OCI-LY3 (cell line): ENCODE results near the gene PAGE2B.

ENCODE experiments used
- H2AFZ ChIP-seq: fragments of 200-600, 300-600 bp; shearing (Covaris generic); 2 replicates; pipeline ENCODE4 v1.6.0; 2014; ENCODE audit warnings: antibody characterized with exemption, low read depth, low read length
- H3K27ac ChIP-seq: fragments of 200-600, 300-600 bp; sonication (generic); 2 replicates; pipeline ENCODE4 v1.5.1; 2014; ENCODE audit warnings: mild to moderate bottlenecking, low read length, moderate library complexity, mixed read lengths
- H3K27me3 ChIP-seq: fragments of 200-600, 300-600 bp; sonication (generic); 2 replicates; pipeline ENCODE4 v1.6.1; 2014; ENCODE audit warnings: low read depth, low read length, mixed read lengths
- H3K36me3 ChIP-seq: fragments of 200-600, 300-600 bp; sonication (generic); replicated peaks from 2 replicates; pipeline ENCODE3; 2014; ENCODE audit warnings: low read depth, low read length, mixed read lengths
- H3K4me1 ChIP-seq: fragments of 300-600, 200-600 bp; sonication (generic); 2 replicates; pipeline ENCODE4 v1.6.1; 2014; ENCODE audit warnings: low read length, mixed read lengths
- H3K4me2 ChIP-seq: fragments of 200-600, 300-600 bp; sonication (generic); 2 replicates; pipeline ENCODE4 v1.6.1; 2014; ENCODE audit warnings: low read length, mixed read lengths
- H3K4me3 ChIP-seq: fragments of 300-600, 200-600 bp; sonication (generic); 2 replicates; pipeline ENCODE4 v1.5.1; 2014; ENCODE audit warnings: antibody characterized with exemption, mild to moderate bottlenecking, low read length, moderate library complexity
- H3K79me2 ChIP-seq: fragments of 300-600, 200-600 bp; shearing (Covaris generic); 2 replicates; pipeline ENCODE4 v1.6.1; 2014; ENCODE audit warnings: mild to moderate bottlenecking, low read length, mixed read lengths
- H3K9ac ChIP-seq: fragments of 300-600, 200-600 bp; shearing (Covaris generic); 2 replicates; pipeline ENCODE4 v1.6.0; 2014; ENCODE audit warnings: mild to moderate bottlenecking, low read length, moderate library complexity
- H3K9me3 ChIP-seq: fragments of 200-600, 300-600 bp; shearing (Covaris generic); 2 replicates; pipeline ENCODE4 v1.6.1; 2014; ENCODE audit warnings: low read length, mixed read lengths; ENCODE audit not compliant: insufficient read depth
- H4K20me1 ChIP-seq: fragments of 200-600, 300-600 bp; sonication (generic); 2 replicates; pipeline ENCODE4 v1.6.1; 2016; ENCODE audit warnings: low read length, mixed read lengths; ENCODE audit not compliant: insufficient read depth
- EZH2phosphoT487 ChIP-seq: fragments of 200-600 bp; shearing (Covaris generic); IDR thresholded peaks from 2 replicates; pipeline ENCODE4 v1.6.1; 2018; ENCODE audit warnings: antibody characterized with exemption, mixed run types, low read depth
- TF ChIP-seq, protein P1 (sequence below): fragments of 200-600, 300-600 bp; sonication (generic); IDR thresholded peaks from 2 replicates; pipeline ENCODE4 v1.5.1; 2014; ENCODE audit warnings: antibody characterized with exemption, low read length, low read depth

The PAGE2B gene

GRCh38 chrX:55098691-55099090 lies 23.9 kb downstream of the PAGE2B start:
- no peak overlapping the region for H3K27ac ChIP-seq
- no peaks in the 10 kb centered on the region for H3K79me2 ChIP-seq
- no peak overlapping the region for H3K4me3 ChIP-seq
- no peaks in the 10 kb centered on the region for H3K27me3 ChIP-seq
- no peaks in the 10 kb centered on the region for H4K20me1 ChIP-seq
- TF ChIP-seq EZH2phosphoT487, result no peak
- TF ChIP-seq, protein P1, sequence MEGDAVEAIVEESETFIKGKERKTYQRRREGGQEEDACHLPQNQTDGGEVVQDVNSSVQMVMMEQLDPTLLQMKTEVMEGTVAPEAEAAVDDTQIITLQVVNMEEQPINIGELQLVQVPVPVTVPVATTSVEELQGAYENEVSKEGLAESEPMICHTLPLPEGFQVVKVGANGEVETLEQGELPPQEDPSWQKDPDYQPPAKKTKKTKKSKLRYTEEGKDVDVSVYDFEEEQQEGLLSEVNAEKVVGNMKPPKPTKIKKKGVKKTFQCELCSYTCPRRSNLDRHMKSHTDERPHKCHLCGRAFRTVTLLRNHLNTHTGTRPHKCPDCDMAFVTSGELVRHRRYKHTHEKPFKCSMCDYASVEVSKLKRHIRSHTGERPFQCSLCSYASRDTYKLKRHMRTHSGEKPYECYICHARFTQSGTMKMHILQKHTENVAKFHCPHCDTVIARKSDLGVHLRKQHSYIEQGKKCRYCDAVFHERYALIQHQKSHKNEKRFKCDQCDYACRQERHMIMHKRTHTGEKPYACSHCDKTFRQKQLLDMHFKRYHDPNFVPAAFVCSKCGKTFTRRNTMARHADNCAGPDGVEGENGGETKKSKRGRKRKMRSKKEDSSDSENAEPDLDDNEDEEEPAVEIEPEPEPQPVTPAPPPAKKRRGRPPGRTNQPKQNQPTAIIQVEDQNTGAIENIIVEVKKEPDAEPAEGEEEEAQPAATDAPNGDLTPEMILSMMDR, result no peak
- no peak overlapping the region for H2AFZ ChIP-seq
- H3K9me3 ChIP-seq, result no peaks in the 10 kb centered on the region
- H3K4me2 ChIP-seq, result no peak overlapping the region
- no peak overlapping the region for H3K9ac ChIP-seq
- H3K36me3 ChIP-seq, result no peaks in the 10 kb centered on the region
- no peaks in the 10 kb centered on the region for H3K4me1 ChIP-seq

GRCh38 chrX:55099162-55099561 lies 24.3 kb downstream of the PAGE2B start:
- H4K20me1 ChIP-seq, result no peaks in the 10 kb centered on the region
- TF ChIP-seq, protein P1, result no peak
- no peak for TF ChIP-seq EZH2phosphoT487
- H3K9me3 ChIP-seq, result no peaks in the 10 kb centered on the region
- no peaks in the 10 kb centered on the region for H3K36me3 ChIP-seq
- H3K79me2 ChIP-seq, result no peaks in the 10 kb centered on the region
- no peak overlapping the region for H2AFZ ChIP-seq
- H3K4me2 ChIP-seq, result no peak overlapping the region
- no peaks in the 10 kb centered on the region for H3K27me3 ChIP-seq
- no peak overlapping the region for H3K9ac ChIP-seq
- no peak overlapping the region for H3K27ac ChIP-seq
- no peaks in the 10 kb centered on the region for H3K4me1 ChIP-seq
- no peak overlapping the region for H3K4me3 ChIP-seq

GRCh38 chrX:55102754-55103153 lies 27.9 kb downstream of the PAGE2B start:
- TF ChIP-seq, protein P1, result no peak
- TF ChIP-seq EZH2phosphoT487, result no peak

DNA sequence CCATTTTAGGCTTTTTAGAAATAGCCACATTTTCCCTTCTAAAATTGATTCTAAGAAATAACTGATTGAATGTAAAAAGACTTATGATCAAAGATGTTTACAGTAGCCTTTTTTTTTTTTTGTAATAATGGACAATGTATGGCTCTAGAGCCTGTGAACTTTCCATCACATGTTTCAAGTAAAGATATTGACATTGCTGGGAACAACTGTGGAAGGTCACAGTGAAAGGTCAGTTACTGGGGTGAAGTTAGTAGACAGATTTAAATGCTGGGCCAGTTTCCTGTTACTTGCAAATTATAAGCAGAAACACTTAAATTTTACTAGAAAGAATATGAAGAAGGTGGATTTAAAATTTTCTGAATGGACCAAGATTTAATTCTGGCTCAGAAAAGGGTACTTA lies 32.4 kb downstream of the PAGE2B start:
- no peak overlapping the region for H3K9ac ChIP-seq
- H2AFZ ChIP-seq, result no peak overlapping the region
- no peaks in the 10 kb centered on the region for H3K79me2 ChIP-seq
- no peak overlapping the region for H3K4me3 ChIP-seq
- no peaks in the 10 kb centered on the region for H4K20me1 ChIP-seq
- TF ChIP-seq, protein P1, result no peak
- TF ChIP-seq EZH2phosphoT487, result no peak
- H3K27ac ChIP-seq, result no peak overlapping the region
- H3K4me2 ChIP-seq, result no peak overlapping the region
- no peaks in the 10 kb centered on the region for H3K36me3 ChIP-seq
- no peaks in the 10 kb centered on the region for H3K4me1 ChIP-seq
- no peaks in the 10 kb centered on the region for H3K27me3 ChIP-seq
- H3K9me3 ChIP-seq, result no peaks in the 10 kb centered on the region

More at GRCh38 chrX:55102754-55103153, 27.9 kb downstream of the PAGE2B start:
- Histone ChIP-seq H4K20me1 (no peaks in the 10 kb centered on the region), H3K27ac (no peak overlapping the region), H3K4me1 (no peaks in the 10 kb centered on the region), H3K36me3 (no peaks in the 10 kb centered on the region), H3K27me3 (no peaks in the 10 kb centered on the region), H3K9ac (no peak overlapping the region), H3K4me2 (no peak overlapping the region), H2AFZ (no peak overlapping the region), H3K79me2 (no peaks in the 10 kb centered on the region), H3K4me3 (no peak overlapping the region), H3K9me3 (no peaks in the 10 kb centered on the region)
